Astrocyte (in vitro differentiated cells and primary cell): ENCODE data around the gene XXYLT1. TPM values are rescaled to one million over a fixed set of nuclear protein-coding genes. Genes with fewer than 3 reads are reported as not detected.

ENCODE experiments used
- DNase-seq: peaks from one replicate; pipeline ENCODE4 v3.0.0-alpha.2; 2010; ENCODE audit warnings: low read depth
- FAIRE-seq: peaks from 2 replicates; lab custom pipeline; 2011; peaks lifted over from hg19 to GRCh38; lab: Jason Lieb, UNC
- H2AFZ ChIP-seq: 2 replicates; pipeline ENCODE4 v1.6.0; 2012; ENCODE audit warnings: low read depth, low read length, inconsistent platforms
- H3K27ac ChIP-seq: 2 replicates; pipeline ENCODE4 v1.5.1; 2011; ENCODE audit warnings: low read depth, low read length, inconsistent platforms
- H3K27me3 ChIP-seq: 2 replicates; pipeline ENCODE4 v1.6.0; 2011; ENCODE audit warnings: low read length, inconsistent platforms; ENCODE audit not compliant: insufficient read depth
- H3K36me3 ChIP-seq: 2 replicates; pipeline ENCODE4 v1.5.1; 2011; ENCODE audit warnings: low read length, inconsistent platforms; ENCODE audit not compliant: insufficient read depth
- H3K4me1 ChIP-seq: 2 replicates; pipeline ENCODE4 v1.5.1; 2011; ENCODE audit warnings: low read length, inconsistent platforms; ENCODE audit not compliant: insufficient read depth
- H3K4me2 ChIP-seq: 2 replicates; pipeline ENCODE4 v1.6.0; 2012; ENCODE audit warnings: low read length, inconsistent platforms
- H3K4me3 ChIP-seq: 2 replicates; pipeline ENCODE4 v1.5.1; 2011; ENCODE audit warnings: low read depth, mild to moderate bottlenecking, low read length, inconsistent platforms; ENCODE audit not compliant: insufficient read depth
- H3K79me2 ChIP-seq: 2 replicates; pipeline ENCODE4 v1.6.0; 2012; ENCODE audit warnings: mild to moderate bottlenecking, low read length, inconsistent platforms; ENCODE audit not compliant: insufficient read depth
- H3K9ac ChIP-seq: 2 replicates; pipeline ENCODE4 v1.6.0; 2012; ENCODE audit warnings: mild to moderate bottlenecking, low read length, inconsistent platforms
- H3K9me3 ChIP-seq: 2 replicates; pipeline ENCODE4 v1.5.1; 2012; ENCODE audit warnings: low read depth, mild to moderate bottlenecking, low read length, inconsistent platforms; ENCODE audit not compliant: insufficient read depth
- H4K20me1 ChIP-seq: 2 replicates; pipeline ENCODE4 v1.6.0; 2012; ENCODE audit warnings: low read length, inconsistent platforms; ENCODE audit not compliant: insufficient read depth
- H3K27ac Mint-ChIP-seq: one replicate; pipeline ENCODE4 v1.8.0; 2021; ENCODE audit warnings: mild to moderate bottlenecking, mixed read lengths; ENCODE audit not compliant: unreplicated experiment
- H3K27me3 Mint-ChIP-seq: one replicate; pipeline ENCODE4 v1.8.0; 2021; ENCODE audit warnings: low read depth, mixed read lengths; ENCODE audit not compliant: unreplicated experiment
- H3K36me3 Mint-ChIP-seq: one replicate; pipeline ENCODE4 v1.8.0; 2021; ENCODE audit warnings: low read depth, mixed read lengths; ENCODE audit not compliant: unreplicated experiment
- H3K4me1 Mint-ChIP-seq: one replicate; pipeline ENCODE4 v1.8.0; 2021; ENCODE audit warnings: low read depth, mixed read lengths; ENCODE audit not compliant: unreplicated experiment
- H3K4me3 Mint-ChIP-seq: one replicate; pipeline ENCODE4 v1.8.0; 2021; ENCODE audit warnings: mild to moderate bottlenecking, moderate library complexity, mixed read lengths; ENCODE audit not compliant: unreplicated experiment
- H3K9me3 Mint-ChIP-seq: one replicate; pipeline ENCODE4 v1.8.0; 2021; ENCODE audit warnings: mild to moderate bottlenecking, mixed read lengths; ENCODE audit not compliant: unreplicated experiment
- CTCF ChIP-seq: IDR thresholded peaks from 2 replicates; pipeline ENCODE4 v1.5.1; 2011; ENCODE audit warnings: low read depth, mild to moderate bottlenecking, inconsistent platforms, low read length, moderate library complexity; ENCODE audit not compliant: insufficient read depth
- EZH2 ChIP-seq: IDR thresholded peaks from 2 replicates; pipeline ENCODE4 v1.6.1; 2012; ENCODE audit warnings: mild to moderate bottlenecking, low read length, inconsistent platforms; ENCODE audit not compliant: insufficient read depth
- total RNA-seq: library from RNA; stranded (reverse); gene quantifications from 2 replicates; pipeline ENCODE4 v1.2.1, GENCODE V29; 2021

XXYLT1 gene
- total RNA-seq, 1 donor from 2014 or later = 26.2 TPM

- Histone ChIP-seq H3K27ac (peak overlapping the region; percentile 86), H3K36me3 (no peaks in the 10 kb centered on the region), H3K9me3 (no peaks in the 10 kb centered on the region), H2AFZ (no peak overlapping the region), H3K79me2 (peaks cover 69% of the 10 kb centered on the region), H3K4me1 (peaks cover 20% of the 10 kb centered on the region), H3K9ac (peak overlapping the region; percentile 82), H3K4me2 (peak overlapping the region; percentile 100), H3K27me3 (no peaks in the 10 kb centered on the region), H4K20me1 (peaks cover 12% of the 10 kb centered on the region), H3K4me3 (no peak overlapping the region)
- H3K4me3 Mint-ChIP-seq = no peak overlapping the region
- peak overlapping the region; percentile 47 for H3K27ac Mint-ChIP-seq
- H3K9me3 Mint-ChIP-seq = no peaks in the 10 kb centered on the region
- H3K27me3 Mint-ChIP-seq = peaks cover 3% of the 10 kb centered on the region
- DNase-seq = no peak
- no peak for TF ChIP-seq EZH2
- no peak for TF ChIP-seq CTCF
- no peak for FAIRE-seq
- peaks cover 2% of the 10 kb centered on the region for H3K36me3 Mint-ChIP-seq
- H3K4me1 Mint-ChIP-seq = peaks cover 2% of the 10 kb centered on the region
Observed at GRCh38 chr3:195258449-195259153, 12.4 kb downstream of the XXYLT1 start.

- Histone ChIP-seq H3K4me3 (no peak overlapping the region), H3K27ac (no peak overlapping the region), H4K20me1 (peaks cover 4% of the 10 kb centered on the region), H2AFZ (no peak overlapping the region), H3K9ac (no peak overlapping the region), H3K36me3 (no peaks in the 10 kb centered on the region), H3K4me2 (no peak overlapping the region), H3K4me1 (peaks cover 20% of the 10 kb centered on the region), H3K27me3 (no peaks in the 10 kb centered on the region), H3K9me3 (no peaks in the 10 kb centered on the region), H3K79me2 (peaks cover 67% of the 10 kb centered on the region)
- Mint-ChIP-seq H3K27me3 (peaks cover 3% of the 10 kb centered on the region), H3K4me1 (peaks cover 7% of the 10 kb centered on the region), H3K4me3 (no peak overlapping the region), H3K27ac (no peak overlapping the region), H3K36me3 (peaks cover 2% of the 10 kb centered on the region), H3K9me3 (no peaks in the 10 kb centered on the region)
- DNase-seq (no peak), FAIRE-seq (no peak)
- TF ChIP-seq CTCF (no peak), EZH2 (no peak)
Observed at GRCh38 chr3:195257454-195258448, 13.2 kb downstream of the XXYLT1 start.
